Limb (tissue), 2 donors: Measurements from ENCODE around the gene MAST2.
"Not testable (repeated sequence)": the region's sequence is repeated elsewhere in the genome, so short reads cannot be mapped to it uniquely, and the experiment has no call there.

Experiments used
- DNase-seq, 2 donors: peaks; one replicate each; pipeline ENCODE4 v3.0.0-alpha.2; 2016; ENCODE audit errors: extremely low spot score in 2 of 2

Gene MAST2

GRCh38 chr1:46020010-46020409 lies 216.6 kb downstream of the MAST2 start:
- no peak for DNase-seq

GRCh38 chr1:46021046-46021996 lies 217.9 kb downstream of the MAST2 start:
- no peak for DNase-seq

DNA sequence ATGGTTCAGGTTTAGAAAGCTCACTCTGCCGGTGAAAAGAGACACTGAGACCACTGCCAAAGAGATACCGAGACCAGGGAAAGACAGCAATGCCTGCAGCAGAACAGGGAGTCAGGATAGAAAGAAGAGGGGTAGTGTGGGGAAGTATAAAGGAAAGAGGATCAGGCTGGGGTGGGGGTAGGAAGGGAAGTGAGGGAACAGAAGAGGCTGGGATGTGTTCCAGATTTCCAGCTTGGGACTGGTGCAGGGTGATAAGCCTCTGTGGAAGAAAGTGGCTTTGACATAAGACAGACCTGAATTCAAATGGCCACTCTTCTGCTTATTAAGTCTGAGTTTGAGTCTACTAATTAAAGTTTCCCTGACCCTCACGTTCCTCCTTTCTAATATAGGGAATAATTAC lies 223.1 kb downstream of the MAST2 start:
- no peak for DNase-seq

GRCh38 chr1:46027788-46028573 lies 224.6 kb downstream of the MAST2 start:
- DNase-seq = no peak

DNA sequence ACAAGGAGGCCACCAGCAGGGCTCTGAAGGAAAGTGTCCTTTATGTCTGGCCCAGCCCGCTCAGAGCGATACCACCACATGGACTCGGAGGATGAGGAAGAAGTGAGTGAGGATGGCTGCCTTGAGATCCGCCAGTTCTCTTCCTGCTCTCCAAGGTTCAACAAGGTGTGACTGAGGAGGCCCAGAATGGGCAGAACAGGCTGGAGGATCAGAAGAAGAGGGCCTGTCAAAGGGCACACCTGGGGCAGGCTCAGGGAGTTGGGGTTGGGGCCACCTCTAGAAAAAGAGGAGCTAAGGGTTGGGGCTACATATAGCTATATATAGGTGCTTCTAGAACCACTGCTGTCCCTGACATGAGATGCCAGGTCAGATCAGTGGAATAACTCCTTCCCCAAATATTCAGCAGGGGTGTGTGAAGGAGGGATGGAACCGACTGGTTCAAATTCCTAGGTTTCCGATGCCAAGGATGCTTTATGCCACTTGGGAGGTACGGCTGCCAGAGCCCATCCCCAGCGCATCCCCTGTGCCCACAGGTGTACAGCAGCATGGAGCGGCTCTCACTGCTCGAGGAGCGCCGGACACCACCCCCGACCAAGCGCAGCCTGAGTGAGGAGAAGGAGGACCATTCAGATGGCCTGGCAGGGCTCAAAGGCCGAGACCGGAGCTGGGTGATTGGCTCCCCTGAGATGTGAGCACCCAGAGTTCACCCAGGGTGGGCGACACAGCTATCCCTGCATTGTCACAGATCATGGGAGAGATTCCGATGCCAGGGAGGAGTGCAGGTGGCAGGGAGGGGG lies 226.9 kb downstream of the MAST2 start:
- no peak for DNase-seq

DNA sequence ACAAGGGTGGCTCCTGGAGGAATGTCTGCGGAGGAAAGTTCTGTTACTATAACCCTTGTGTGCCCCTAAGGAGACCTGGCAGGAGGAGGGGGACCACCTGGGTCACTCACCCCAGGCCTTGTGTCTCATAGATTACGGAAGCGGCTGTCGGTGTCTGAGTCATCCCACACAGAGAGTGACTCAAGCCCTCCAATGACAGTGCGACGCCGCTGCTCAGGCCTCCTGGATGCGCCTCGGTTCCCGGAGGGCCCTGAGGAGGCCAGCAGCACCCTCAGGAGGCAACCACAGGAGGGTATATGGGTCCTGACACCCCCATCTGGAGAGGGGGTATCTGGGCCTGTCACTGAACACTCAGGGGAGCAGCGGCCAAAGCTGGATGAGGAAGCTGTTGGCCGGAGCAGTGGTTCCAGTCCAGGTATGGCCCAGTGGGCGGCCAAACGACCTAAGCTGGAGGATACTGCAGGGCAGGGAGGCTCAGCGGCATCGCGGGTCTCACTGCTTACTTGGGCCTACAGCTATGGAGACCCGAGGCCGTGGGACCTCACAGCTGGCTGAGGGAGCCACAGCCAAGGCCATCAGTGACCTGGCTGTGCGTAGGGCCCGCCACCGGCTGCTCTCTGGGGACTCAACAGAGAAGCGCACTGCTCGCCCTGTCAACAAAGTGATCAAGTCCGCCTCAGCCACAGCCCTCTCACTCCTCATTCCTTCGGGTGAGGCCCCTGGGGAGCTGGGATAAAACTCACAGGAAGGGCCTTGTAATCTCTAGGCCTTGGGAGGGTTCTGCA lies 227.7 kb downstream of the MAST2 start:
- no peak for DNase-seq

DNA sequence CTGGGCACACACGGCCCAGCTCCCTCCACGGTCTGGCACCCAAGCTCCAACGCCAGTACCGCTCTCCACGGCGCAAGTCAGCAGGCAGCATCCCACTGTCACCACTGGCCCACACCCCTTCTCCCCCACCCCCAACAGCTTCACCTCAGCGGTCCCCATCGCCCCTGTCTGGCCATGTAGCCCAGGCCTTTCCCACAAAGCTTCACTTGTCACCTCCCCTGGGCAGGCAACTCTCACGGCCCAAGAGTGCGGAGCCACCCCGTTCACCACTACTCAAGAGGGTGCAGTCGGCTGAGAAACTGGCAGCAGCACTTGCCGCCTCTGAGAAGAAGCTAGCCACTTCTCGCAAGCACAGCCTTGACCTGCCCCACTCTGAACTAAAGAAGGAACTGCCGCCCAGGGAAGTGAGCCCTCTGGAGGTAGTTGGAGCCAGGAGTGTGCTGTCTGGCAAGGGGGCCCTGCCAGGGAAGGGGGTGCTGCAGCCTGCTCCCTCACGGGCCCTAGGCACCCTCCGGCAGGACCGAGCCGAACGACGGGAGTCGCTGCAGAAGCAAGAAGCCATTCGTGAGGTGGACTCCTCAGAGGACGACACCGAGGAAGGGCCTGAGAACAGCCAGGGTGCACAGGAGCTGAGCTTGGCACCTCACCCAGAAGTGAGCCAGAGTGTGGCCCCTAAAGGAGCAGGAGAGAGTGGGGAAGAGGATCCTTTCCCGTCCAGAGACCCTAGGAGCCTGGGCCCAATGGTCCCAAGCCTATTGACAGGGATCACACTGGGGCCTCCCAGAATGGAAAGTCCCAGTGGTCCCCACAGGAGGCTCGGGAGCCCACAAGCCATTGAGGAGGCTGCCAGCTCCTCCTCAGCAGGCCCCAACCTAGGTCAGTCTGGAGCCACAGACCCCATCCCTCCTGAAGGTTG lies 231.4 kb downstream of the MAST2 start:
- no peak for DNase-seq

DNA sequence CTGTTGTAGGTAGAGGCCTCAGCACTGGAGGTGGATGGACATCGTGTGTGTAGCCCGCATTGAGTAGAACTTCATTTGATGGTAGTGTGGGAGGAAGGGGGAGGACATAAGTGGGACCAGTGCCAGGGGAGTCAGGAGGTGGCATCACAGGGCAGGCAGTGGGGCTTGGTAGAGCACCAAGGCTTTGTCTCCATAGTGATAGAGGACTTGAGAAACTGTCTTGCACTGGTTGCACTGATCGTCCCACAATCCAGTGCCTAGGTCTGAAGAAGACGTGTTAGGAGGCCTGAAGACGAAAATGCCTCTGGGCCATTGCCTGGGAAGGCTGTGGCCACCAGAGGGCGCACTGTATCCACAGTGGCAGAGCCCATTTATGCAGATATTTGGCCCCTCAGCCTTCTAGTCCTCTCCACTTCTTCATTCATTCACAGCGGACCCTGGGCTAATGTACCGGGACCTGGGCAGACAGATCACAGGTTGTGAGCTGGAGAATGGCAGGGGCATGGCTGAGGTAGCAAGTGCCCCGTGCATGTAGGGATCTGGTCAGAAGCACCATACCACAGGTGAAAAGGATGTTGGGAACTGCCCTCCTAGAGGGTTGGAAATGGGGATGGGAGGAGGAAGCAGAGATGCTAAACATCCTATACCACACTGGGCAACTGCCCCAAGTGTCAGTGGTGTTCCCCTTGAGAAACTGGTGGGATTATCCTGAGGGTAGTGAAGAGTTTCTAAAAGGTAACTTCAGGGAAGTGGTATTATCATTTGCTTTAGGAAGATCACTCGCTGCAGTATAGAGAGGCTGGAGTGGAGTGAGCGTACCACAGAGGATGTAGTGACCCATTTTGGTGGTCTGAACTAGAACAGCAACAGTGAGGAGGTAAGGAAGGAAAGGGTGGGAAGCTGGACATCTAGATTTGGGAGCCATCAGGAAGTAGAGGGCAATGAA lies 233.8 kb downstream of the MAST2 start:
- DNase-seq = peak; percentile 75 to 90

DNA sequence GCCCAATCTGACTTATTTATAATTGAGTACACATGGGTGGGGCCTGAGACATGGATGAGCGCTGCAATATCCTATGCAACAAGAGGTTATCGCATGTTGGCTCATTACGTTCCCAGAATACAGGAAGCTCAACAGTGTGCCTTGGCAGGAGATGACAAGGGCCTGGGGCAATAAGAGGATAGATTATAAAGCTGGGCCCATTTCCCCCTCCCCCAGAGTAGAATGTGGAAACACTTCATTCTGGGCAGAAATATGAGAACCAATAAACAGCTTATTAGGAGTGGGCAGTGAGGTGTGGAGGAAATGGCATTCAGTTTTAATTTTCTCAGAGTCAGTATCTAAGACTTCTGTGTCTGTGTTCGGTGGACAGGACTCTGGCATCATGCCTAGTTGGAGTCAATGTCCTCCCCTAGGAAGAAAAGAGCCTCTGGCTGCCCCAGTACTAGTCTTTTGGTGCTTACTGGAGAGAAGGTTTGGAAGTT lies 236.2 kb downstream of the MAST2 start:
- no peak for DNase-seq

GRCh38 chr1:46041551-46041950 lies 238.1 kb downstream of the MAST2 start:
- DNase-seq = no peak

GRCh38 chr1:46041974-46042373 lies 238.6 kb downstream of the MAST2 start:
- DNase-seq = no peak

DNA sequence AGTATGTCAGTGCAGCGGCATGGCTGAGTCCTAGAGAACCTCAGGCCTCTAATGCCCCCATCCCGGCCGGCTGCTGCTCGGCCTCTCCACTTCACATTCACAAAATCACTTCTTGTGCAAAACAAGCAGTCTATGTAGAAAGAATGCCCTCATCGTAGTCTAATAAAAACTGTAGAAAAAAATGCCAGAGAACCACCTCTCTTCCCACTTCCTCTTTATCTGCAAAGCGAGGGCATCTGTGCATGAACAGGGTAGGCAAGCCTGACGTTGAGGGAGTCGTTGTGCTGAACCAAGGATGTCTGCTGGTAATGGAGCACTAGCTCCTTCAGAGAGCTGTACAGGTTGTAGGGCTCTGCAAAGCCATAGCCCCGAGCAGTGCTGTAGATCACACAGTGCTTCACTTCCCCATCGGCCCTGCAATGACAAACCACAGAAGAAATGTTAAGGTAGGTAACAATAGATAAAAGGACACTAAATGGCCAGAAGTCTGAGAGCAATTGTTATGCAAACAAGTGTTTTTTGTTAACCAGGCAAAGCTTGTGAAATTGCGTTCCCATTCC lies 240.1 kb downstream of the MAST2 start:
- no peak for DNase-seq

DNA sequence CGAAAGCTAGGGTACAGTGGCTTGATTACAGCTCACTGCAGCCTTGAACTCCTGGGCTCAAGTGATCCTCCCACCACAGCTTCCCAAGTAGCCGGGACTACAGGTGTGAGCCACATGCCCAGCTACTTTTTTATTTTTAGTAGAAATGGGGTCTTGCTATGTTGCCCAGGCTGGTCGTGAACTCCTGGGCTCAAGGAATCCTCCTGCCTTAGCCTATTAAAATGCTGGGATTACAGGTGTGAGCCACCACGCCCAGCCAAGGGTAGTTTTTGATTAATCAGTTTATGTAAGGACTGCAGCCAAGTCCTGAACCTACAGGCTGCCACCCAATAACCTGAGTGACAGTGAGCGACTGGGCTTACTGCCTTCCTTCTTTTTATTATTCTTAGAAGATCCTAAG lies 240.7 kb downstream of the MAST2 start:
- DNase-seq = no peak

GRCh38 chr1:46053734-46054133 lies 250.3 kb downstream of the MAST2 start:
- DNase-seq = no peak

DNA sequence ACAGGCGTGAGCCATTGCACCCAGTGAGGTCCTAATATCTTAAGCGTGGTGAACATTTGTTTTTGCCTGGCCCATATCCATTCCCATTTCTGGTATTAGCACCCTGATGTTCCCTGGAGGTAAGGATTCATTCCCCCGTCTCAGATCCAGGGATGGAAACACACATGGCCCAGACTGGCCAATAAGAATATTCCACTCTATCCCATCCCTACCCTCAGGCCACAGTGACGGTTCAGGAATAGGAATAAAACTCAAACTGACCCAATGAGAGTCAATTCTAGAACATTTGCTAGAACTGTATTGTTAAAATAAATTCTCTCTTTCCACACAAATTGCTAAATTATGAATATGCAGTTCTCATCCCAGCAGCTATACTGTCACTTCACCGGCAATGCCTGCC lies 252.9 kb downstream of the MAST2 start:
- DNase-seq = no peak

DNA sequence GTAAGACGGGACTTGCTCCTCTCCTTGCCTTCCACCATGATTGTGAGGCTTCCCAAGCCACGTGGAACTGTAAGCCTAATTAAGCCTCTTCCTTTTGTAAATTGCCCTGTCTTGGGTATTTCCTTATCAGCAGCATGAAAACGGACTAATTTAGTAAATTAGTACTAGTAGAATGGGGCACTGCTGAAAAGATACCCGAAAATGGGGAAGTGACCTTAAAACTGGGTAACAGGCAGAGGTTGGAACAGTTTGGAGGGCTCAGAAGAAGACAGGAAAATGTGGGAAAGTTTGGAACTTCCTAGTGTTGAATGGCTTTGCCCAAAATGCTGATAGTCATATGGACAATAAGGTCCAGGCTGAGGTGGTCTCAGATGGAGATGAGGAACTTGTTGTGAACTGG lies 253.8 kb downstream of the MAST2 start:
- DNase-seq = not testable (repeated sequence)

DNA sequence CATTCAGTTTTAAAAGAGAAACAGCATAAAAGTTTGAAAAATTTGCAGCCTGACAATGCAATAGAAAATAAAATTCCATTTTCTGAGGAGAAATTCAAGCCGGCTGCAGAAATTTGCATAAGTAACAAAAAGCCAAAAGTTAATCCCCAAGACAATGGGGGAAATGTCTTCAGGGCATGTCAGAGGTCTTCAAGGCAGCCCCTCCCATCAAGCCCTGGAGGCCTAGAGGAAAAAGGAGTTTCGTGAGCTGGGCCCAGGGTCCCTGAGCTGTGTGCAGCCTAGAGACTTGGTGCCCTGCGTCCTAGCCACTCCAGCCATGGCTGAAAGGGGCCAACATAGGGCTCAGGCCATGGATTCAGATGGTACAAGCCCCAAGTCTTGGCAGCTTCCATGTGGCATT lies 254.4 kb downstream of the MAST2 start:
- no peak for DNase-seq

GRCh38 chr1:46058936-46059335 lies 255.5 kb downstream of the MAST2 start:
- DNase-seq = no peak
